ENCODE measurements around the gene MYL7.
"Not testable (repeated sequence)": the region's sequence is repeated elsewhere in the genome, so short reads cannot be mapped to it uniquely, and the experiment has no call there.

MYL7 gene

GRCh38 chr7:44172352-44172751 is 31.2 kb upstream of the MYL7 start:
- no peak for DNase-seq (ENCODE audit: extremely low read depth in 1 of 2, low read depth in 1 of 2)

- not testable (repeated sequence) for DNase-seq (ENCODE audit: extremely low read depth in 1 of 2, low read depth in 1 of 2)
Observed at GRCh38 chr7:44171901-44172300, 30.8 kb upstream of the MYL7 start.

GRCh38 chr7:44167920-44168319 is 26.8 kb upstream of the MYL7 start:
- DNase-seq (ENCODE audit: extremely low read depth in 1 of 2, low read depth in 1 of 2): no peak

GRCh38 chr7:44163591-44163990 is 22.5 kb upstream of the MYL7 start:
- no peak for DNase-seq (ENCODE audit: extremely low read depth in 1 of 2, low read depth in 1 of 2)

GRCh38 chr7:44162785-44163395 is 21.8 kb upstream of the MYL7 start:
- DNase-seq (ENCODE audit: extremely low read depth in 1 of 2, low read depth in 1 of 2): no peak

GRCh38 chr7:44162179-44162578 is 21.0 kb upstream of the MYL7 start:
- no peak for DNase-seq (ENCODE audit: extremely low read depth in 1 of 2, low read depth in 1 of 2)

- DNase-seq (ENCODE audit: extremely low read depth in 1 of 2, low read depth in 1 of 2): no peak
Observed at GRCh38 chr7:44161371-44161770, 20.2 kb upstream of the MYL7 start.

- no peak for DNase-seq (ENCODE audit: extremely low read depth in 1 of 2, low read depth in 1 of 2)
Observed at GRCh38 chr7:44159824-44160630, 18.9 kb upstream of the MYL7 start.

- no peak for DNase-seq (ENCODE audit: extremely low read depth in 1 of 2, low read depth in 1 of 2)
Observed at GRCh38 chr7:44158873-44159631, 17.9 kb upstream of the MYL7 start.

GRCh38 chr7:44158096-44158872 is 17.2 kb upstream of the MYL7 start:
- no peak for DNase-seq (ENCODE audit: extremely low read depth in 1 of 2, low read depth in 1 of 2)

GRCh38 chr7:44157116-44158080 is 16.3 kb upstream of the MYL7 start:
- no peak for DNase-seq (ENCODE audit: extremely low read depth in 1 of 2, low read depth in 1 of 2)

GRCh38 chr7:44156453-44157010 is 15.4 kb upstream of the MYL7 start:
- DNase-seq (ENCODE audit: extremely low read depth in 1 of 2, low read depth in 1 of 2): no peak

GRCh38 chr7:44155191-44156185 is 14.4 kb upstream of the MYL7 start:
- DNase-seq (ENCODE audit: extremely low read depth in 1 of 2, low read depth in 1 of 2): no peak

GRCh38 chr7:44154703-44155102 is 13.6 kb upstream of the MYL7 start:
- DNase-seq (ENCODE audit: extremely low read depth in 1 of 2, low read depth in 1 of 2): no peak

- no peak for DNase-seq (ENCODE audit: extremely low read depth in 1 of 2, low read depth in 1 of 2)
Observed at GRCh38 chr7:44153948-44154335, 12.8 kb upstream of the MYL7 start.

GRCh38 chr7:44152971-44153947 is 12.1 kb upstream of the MYL7 start:
- no peak for DNase-seq (ENCODE audit: extremely low read depth in 1 of 2, low read depth in 1 of 2)

GRCh38 chr7:44151956-44152355 is 10.8 kb upstream of the MYL7 start:
- no peak for DNase-seq (ENCODE audit: extremely low read depth in 1 of 2, low read depth in 1 of 2)

All from stimulated activated CD8-positive, alpha-beta memory T cell treated with anti-CD3 and anti-CD28 coated beads, Interleukin-7, amount 100 ng/mL, for 48 hours (primary cell).